ENCODE measurements around the gene GIGYF1. TPM values are rescaled to one million over a fixed set of nuclear protein-coding genes. Genes with fewer than 3 reads are reported as not detected.
A peak's percentile ranks its signal among the peaks of the same experiment; 100 is the strongest.

Gene GIGYF1
- total and polyA plus RNA-seq, 2 of the 8 experiments (the other 6 are each of a cell fraction or from before 2014, with no cell fraction given) = 24.1 to 99.3 TPM

DNA sequence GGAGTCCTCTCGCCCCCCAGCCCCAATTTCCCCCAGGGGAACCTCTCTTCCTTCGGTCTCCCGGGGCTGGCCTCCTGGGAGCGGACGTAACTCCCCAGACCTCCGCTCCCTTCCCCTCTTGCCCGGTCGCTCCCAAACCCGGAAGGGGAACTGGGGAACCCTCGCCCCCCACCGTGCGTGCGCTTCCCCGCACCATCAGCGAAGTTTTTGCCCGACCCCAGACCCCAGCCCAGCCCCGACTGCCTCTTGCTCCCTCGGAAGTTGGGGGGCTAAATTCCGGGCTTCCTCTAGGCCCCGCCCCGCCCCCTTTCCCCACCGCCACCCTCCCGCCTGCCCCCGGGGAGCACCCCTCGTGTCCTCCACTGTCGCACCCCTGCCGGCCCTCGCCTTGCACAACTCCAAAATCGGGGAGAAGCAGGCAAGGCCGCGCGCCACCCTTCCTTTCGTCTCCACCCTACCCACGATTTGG is 20.1 kb downstream of the GIGYF1 start:
- peak overlapping the region; percentile 64 for H4K5ac ChIP-seq (ENCODE audit: insufficient read length, low read depth, low read length)
- no peak overlapping the region for H4K91ac ChIP-seq (replicated peaks; ENCODE audit: insufficient read length, low read length)
- no peak overlapping the region for H2BK5ac ChIP-seq (ENCODE audit: low read depth, low read length)
- H3K4me2 ChIP-seq (ENCODE audit: insufficient read depth in 1 of 2, low read depth in 2 of 2, low read length in 2 of 2) = peak overlapping the region; percentile 58 to 87
- H3K4ac ChIP-seq (replicated peaks; ENCODE audit: insufficient read length, low read depth, low read length) = no peak overlapping the region
- peak overlapping the region; percentile 87 for H3K18ac ChIP-seq (ENCODE audit: extremely low read depth, low read length)
- DNase-seq (ENCODE audit: low read depth in 1 of 2, low spot score in 2 of 2) (peak in 1 of 2 experiments; percentile 76), FAIRE-seq (no peak)
- H3K36me3 ChIP-seq (ENCODE audit: control insufficient read depth in 2 of 4, insufficient read depth in 4 of 4, low read length in 3 of 4) = peaks cover 0 to 25% (median 14%) of the 10 kb centered on the region in 4 experiments; a peak in 6 of 8 replicates
- H3K9me3 ChIP-seq (ENCODE audit: insufficient read depth in 2 of 2, low read depth in 1 of 2, low read length in 1 of 2) = no peaks in the 10 kb centered on the region
- no peak overlapping the region for H2BK12ac ChIP-seq (ENCODE audit: low read depth, low read length)
- no peak overlapping the region for H2BK120ac ChIP-seq (replicated peaks; ENCODE audit: low read depth, low read length)
- CTCF ChIA-PET (ENCODE audit: partially characterized antibody) = interaction anchor here (0.7 to 12.1 kb wide), 6 partner anchors 19 to 121 kb away, joined by 3 to 134 read pairs (median 4); partner anchors contain the start of gene GIGYF1
- H3K14ac ChIP-seq (ENCODE audit: insufficient read length) = no peak overlapping the region
- peak overlapping the region; percentile 92 for H3K56ac ChIP-seq (replicated peaks; ENCODE audit: insufficient read length, low read depth, low read length)
- peaks cover 3% of the 10 kb centered on the region for H3K79me1 ChIP-seq (ENCODE audit: low read depth, low read length)
- peaks cover 0 to 8% (median 6%) of the 10 kb centered on the region in 4 experiments; a peak in 4 of 7 replicates for H3K27me3 ChIP-seq (replicated peaks in 1 of 4; ENCODE audit: control insufficient read depth in 3 of 4, extremely low read depth in 1 of 4, insufficient read depth in 3 of 4, low read length in 3 of 4)
- no peak overlapping the region for H2AFZ ChIP-seq (ENCODE audit: low read length)
- H2BK20ac ChIP-seq (ENCODE audit: low read length) = no peak overlapping the region
- H3K79me2 ChIP-seq (ENCODE audit: control insufficient read depth in 1 of 2, insufficient read depth in 2 of 2, low read length in 2 of 2) = no peaks in the 10 kb centered on the region
- peaks cover 11% of the 10 kb centered on the region; the same call in 1 of the 2 replicates for H3K23me2 ChIP-seq (ENCODE audit: low read depth, low read length)
- POLR2A ChIA-PET (ENCODE audit: partially characterized antibody) = interaction anchor here (0.8 to 10.3 kb wide), 8 partner anchors 16 to 201 kb away, joined by 3 to 257 read pairs (median 4); partner anchors contain the start of genes GIGYF1, POP7 and SRRT
- no peak overlapping the region for H2AK5ac ChIP-seq (ENCODE audit: low read depth, low read length)
- WGBS, 2 experiments (ENCODE audit: extremely low coverage in 1 of 2, insufficient coverage in 1 of 2, insufficient read length in 1 of 2, insufficient replicate concordance in 2 of 2, low coverage in 1 of 2, low lambda C conversion rate in 2 of 2, missing lambda C conversion rate in 1 of 2) = 2% methylated on average over 8 of the region's 34 CpGs; no CpG with 5 or more reads in 1 of the 2 experiments
- H3K23ac ChIP-seq (ENCODE audit: insufficient read length) = no peak overlapping the region
- H2BK15ac ChIP-seq (ENCODE audit: low read length) = no peak overlapping the region
- H4K20me1 ChIP-seq (replicated peaks in 1 of 2; ENCODE audit: control insufficient read depth in 1 of 2, insufficient read depth in 2 of 2, low read length in 2 of 2) = peaks cover 10 to 17% of the 10 kb centered on the region in 2 experiments
- H3K4me1 ChIP-seq (replicated peaks in 1 of 4; ENCODE audit: control insufficient read depth in 3 of 4, insufficient read depth in 4 of 4, low read length in 3 of 4) = peaks cover 0 to 3% (median 0%) of the 10 kb centered on the region in 4 experiments; a peak in 2 of 7 replicates
- peak overlapping the region; percentile 29 to 72 (median 46) for H3K9ac ChIP-seq (replicated peaks in 1 of 4; ENCODE audit: extremely low read depth in 1 of 4, low read depth in 3 of 4, low read length in 3 of 4)
- H3K4me3 ChIP-seq (ENCODE audit: extremely low read depth in 1 of 4, insufficient read depth in 2 of 4, low read depth in 3 of 4, low read length in 4 of 4) = peak overlapping the region; percentile 72 to 99 (median 82)
- H3K27ac ChIP-seq (ENCODE audit: low read depth, low read length) = no peak overlapping the region; the same call in 1 of the 2 replicates
- H4K8ac ChIP-seq (ENCODE audit: extremely low read depth, insufficient read depth, low read length) = 0 out of 2 replicates have a peak overlapping the region, but pooled peaks have one; percentile 21
- TF ChIP-seq MAFK (IDR thresholded peaks at IDR 0.05; ENCODE audit: low read depth, low read length) = no peak
- TF ChIP-seq HDAC2 (IDR thresholded peaks at IDR 0.05; ENCODE audit: borderline replicate concordance in 1 of 2, low read depth in 2 of 2, low read length in 2 of 2) = no peak
- TF ChIP-seq SAP30 (IDR thresholded peaks at IDR 0.05; ENCODE audit: insufficient read depth, insufficient replicate concordance, low read length) = no peak
- TF ChIP-seq SRF (IDR thresholded peaks at IDR 0.05; ENCODE audit: low read depth, low read length) = no peak
- TF ChIP-seq RBBP5 (IDR thresholded peaks at IDR 0.05; ENCODE audit: borderline replicate concordance, low read depth, low read length) = peak; percentile 42; the same call in 1 of the 2 replicates
- TF ChIP-seq BRCA1 (IDR thresholded peaks at IDR 0.05; ENCODE audit: low read depth, low read length) = no peak
- peak in 1 of 2 experiments; percentile 5; a peak in 1 of 4 replicates for TF ChIP-seq SIN3A (conservative IDR thresholded peaks at IDR 0.05 in 1 of 2, IDR thresholded peaks at IDR 0.05 in 1 of 2; ENCODE audit: low read depth in 1 of 2, low read length in 2 of 2)
- TF ChIP-seq, protein P1, sequence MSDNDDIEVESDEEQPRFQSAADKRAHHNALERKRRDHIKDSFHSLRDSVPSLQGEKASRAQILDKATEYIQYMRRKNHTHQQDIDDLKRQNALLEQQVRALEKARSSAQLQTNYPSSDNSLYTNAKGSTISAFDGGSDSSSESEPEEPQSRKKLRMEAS (IDR thresholded peaks at IDR 0.05) = no peak
- no peak for TF ChIP-seq POU5F1 (IDR thresholded peaks at IDR 0.05; ENCODE audit: low read depth, low read length)
- no peak for TF ChIP-seq RXRA (IDR thresholded peaks at IDR 0.05; ENCODE audit: insufficient read depth, low read depth, low read length)
- no peak for TF ChIP-seq TEAD4 (IDR thresholded peaks at IDR 0.05; ENCODE audit: low read depth, low read length)

Data from H1 (cell line).